Stimulated activated naive B cell treated with anti-CD40 and anti-IgM and Interleukin-4, amounts not matched to agents 10 μg/mL and 1 μg/mL and 100 μg/mL, for 72 hours (primary cell): ENCODE results near the gene TBC1D16.
A peak's percentile ranks its signal among the peaks of the same experiment; 100 is the strongest.

Experiments
- ATAC-seq, 2 donors: fragments of 150-1000 bp; cut with Tn5 transposase; replicated peaks; 2 replicates each; pipeline ENCODE4 v1.10.0; 2021; ENCODE audit warnings: moderate library complexity in 1 of 2
- DNase-seq: peaks from one replicate; pipeline ENCODE4 v3.0.0; 2021
- H3K27ac Mint-ChIP-seq: one replicate; pipeline ENCODE4 v1.8.0; 2022; ENCODE audit warnings: mild to moderate bottlenecking, mixed read lengths
- H3K27me3 Mint-ChIP-seq, 2 donors: one replicate each; pipeline ENCODE4 v1.8.0; 2022; ENCODE audit warnings: mixed read lengths in 2 of 2
- H3K36me3 Mint-ChIP-seq, 2 donors: one replicate each; pipeline ENCODE4 v1.8.0; 2022; ENCODE audit warnings: mixed read lengths in 2 of 2, mild to moderate bottlenecking in 1 of 2
- H3K4me1 Mint-ChIP-seq, 2 donors: one replicate each; pipeline ENCODE4 v1.8.0; 2022; ENCODE audit warnings: mixed read lengths in 2 of 2, mild to moderate bottlenecking in 1 of 2
- H3K4me3 Mint-ChIP-seq, 2 donors: one replicate each; pipeline ENCODE4 v1.8.0; 2022; ENCODE audit warnings: mild to moderate bottlenecking in 2 of 2, mixed read lengths in 2 of 2, moderate library complexity in 1 of 2
- H3K9me3 Mint-ChIP-seq, 2 donors: one replicate each; pipeline ENCODE4 v1.8.0; 2022; ENCODE audit warnings: mixed read lengths in 2 of 2, mild to moderate bottlenecking in 1 of 2

TBC1D16 gene

GRCh38 chr17:79949656-79950209 lies 85.9 kb downstream of the TBC1D16 start:
- H3K27ac Mint-ChIP-seq: no peak overlapping the region
- DNase-seq (no peak), ATAC-seq (no peak)
- H3K4me3 Mint-ChIP-seq: no peak overlapping the region
- no peaks in the 10 kb centered on the region for H3K27me3 Mint-ChIP-seq
- H3K9me3 Mint-ChIP-seq: no peaks in the 10 kb centered on the region
- peaks cover 2 to 41% of the 10 kb centered on the region in 2 donors for H3K4me1 Mint-ChIP-seq
- no peaks in the 10 kb centered on the region for H3K36me3 Mint-ChIP-seq

- Mint-ChIP-seq H3K4me3 (no peak overlapping the region), H3K4me1 (peaks cover 2 to 47% of the 10 kb centered on the region in 2 donors), H3K27ac (no peak overlapping the region), H3K36me3 (peaks cover 1 to 5% of the 10 kb centered on the region in 2 donors), H3K9me3 (no peaks in the 10 kb centered on the region), H3K27me3 (no peaks in the 10 kb centered on the region)
- ATAC-seq (no peak), DNase-seq (no peak)
Measured at GRCh38 chr17:79948945-79949655, 86.6 kb downstream of the TBC1D16 start.

GRCh38 chr17:79948406-79948944 lies 87.2 kb downstream of the TBC1D16 start:
- H3K4me3 Mint-ChIP-seq: no peak overlapping the region
- H3K36me3 Mint-ChIP-seq: peaks cover 3 to 7% of the 10 kb centered on the region in 2 donors
- H3K9me3 Mint-ChIP-seq: no peaks in the 10 kb centered on the region
- ATAC-seq (no peak), DNase-seq (no peak)
- H3K4me1 Mint-ChIP-seq: peaks cover 2 to 49% of the 10 kb centered on the region in 2 donors
- no peaks in the 10 kb centered on the region for H3K27me3 Mint-ChIP-seq
- H3K27ac Mint-ChIP-seq: no peak overlapping the region

- Mint-ChIP-seq H3K27me3 (peaks cover 0 to 5% of the 10 kb centered on the region in 2 donors), H3K4me3 (no peak overlapping the region), H3K27ac (no peak overlapping the region), H3K9me3 (no peaks in the 10 kb centered on the region), H3K4me1 (peaks cover 7 to 55% of the 10 kb centered on the region in 2 donors), H3K36me3 (peaks cover 7% of the 10 kb centered on the region in 2 donors)
- DNase-seq: no peak
- ATAC-seq: no peak
Measured at GRCh38 chr17:79947351-79948031, 88.2 kb downstream of the TBC1D16 start.

- peaks cover 0 to 5% of the 10 kb centered on the region in 2 donors for H3K27me3 Mint-ChIP-seq
- H3K4me3 Mint-ChIP-seq: no peak overlapping the region
- no peak overlapping the region for H3K27ac Mint-ChIP-seq
- peaks cover 5 to 53% of the 10 kb centered on the region in 2 donors for H3K4me1 Mint-ChIP-seq
- H3K36me3 Mint-ChIP-seq: peaks cover 7% of the 10 kb centered on the region in 2 donors
- no peaks in the 10 kb centered on the region for H3K9me3 Mint-ChIP-seq
- DNase-seq: no peak
- ATAC-seq: no peak
Measured at GRCh38 chr17:79946352-79947231, 89.1 kb downstream of the TBC1D16 start.

GRCh38 chr17:79945591-79946255 lies 89.9 kb downstream of the TBC1D16 start:
- peaks cover 7% of the 10 kb centered on the region in 2 donors for H3K36me3 Mint-ChIP-seq
- H3K9me3 Mint-ChIP-seq: no peaks in the 10 kb centered on the region
- no peak overlapping the region for H3K4me3 Mint-ChIP-seq
- ATAC-seq: no peak
- no peak for DNase-seq
- no peak overlapping the region for H3K27ac Mint-ChIP-seq
- peaks cover 0 to 5% of the 10 kb centered on the region in 2 donors for H3K27me3 Mint-ChIP-seq
- peaks cover 5 to 48% of the 10 kb centered on the region in 2 donors for H3K4me1 Mint-ChIP-seq

GRCh38 chr17:79944821-79945391 lies 90.8 kb downstream of the TBC1D16 start:
- no peak for ATAC-seq
- Mint-ChIP-seq H3K27ac (no peak overlapping the region), H3K9me3 (no peaks in the 10 kb centered on the region), H3K36me3 (peaks cover 7% of the 10 kb centered on the region in 2 donors), H3K4me1 (peaks cover 5 to 53% of the 10 kb centered on the region in 2 donors), H3K27me3 (peaks cover 0 to 11% of the 10 kb centered on the region in 2 donors), H3K4me3 (no peak overlapping the region)
- no peak for DNase-seq

- ATAC-seq (no peak), DNase-seq (no peak)
- Mint-ChIP-seq H3K27ac (no peak overlapping the region), H3K9me3 (no peaks in the 10 kb centered on the region), H3K4me1 (peaks cover 5 to 58% of the 10 kb centered on the region in 2 donors), H3K27me3 (peaks cover 0 to 17% of the 10 kb centered on the region in 2 donors), H3K36me3 (peaks cover 7% of the 10 kb centered on the region in 2 donors), H3K4me3 (no peak overlapping the region)
Measured at GRCh38 chr17:79944251-79944812, 91.3 kb downstream of the TBC1D16 start.

GRCh38 chr17:79943347-79944241 lies 92.1 kb downstream of the TBC1D16 start:
- ATAC-seq (no peak), DNase-seq (no peak)
- Mint-ChIP-seq H3K4me1 (peaks cover 5 to 66% of the 10 kb centered on the region in 2 donors), H3K36me3 (peaks cover 7% of the 10 kb centered on the region in 2 donors), H3K27me3 (peaks cover 0 to 22% of the 10 kb centered on the region in 2 donors), H3K4me3 (peak overlapping the region in 1 of 2 donors; percentile 7), H3K27ac (no peak overlapping the region), H3K9me3 (no peaks in the 10 kb centered on the region)

GRCh38 chr17:79942591-79943346 lies 92.9 kb downstream of the TBC1D16 start:
- H3K4me1 Mint-ChIP-seq: peaks cover 7 to 74% of the 10 kb centered on the region in 2 donors
- no peaks in the 10 kb centered on the region for H3K9me3 Mint-ChIP-seq
- ATAC-seq (peak; percentile 90 to 91), DNase-seq (no peak)
- peak overlapping the region; percentile 7 to 50 for H3K4me3 Mint-ChIP-seq
- peak overlapping the region; percentile 25 for H3K27ac Mint-ChIP-seq
- H3K27me3 Mint-ChIP-seq: peaks cover 0 to 23% of the 10 kb centered on the region in 2 donors
- peaks cover 7% of the 10 kb centered on the region in 2 donors for H3K36me3 Mint-ChIP-seq

- Mint-ChIP-seq H3K9me3 (no peaks in the 10 kb centered on the region), H3K4me1 (peaks cover 15 to 77% of the 10 kb centered on the region in 2 donors), H3K4me3 (no peak overlapping the region), H3K27me3 (peaks cover 0 to 27% of the 10 kb centered on the region in 2 donors), H3K27ac (no peak overlapping the region), H3K36me3 (peaks cover 7% of the 10 kb centered on the region in 2 donors)
- ATAC-seq (no peak), DNase-seq (no peak)
Measured at GRCh38 chr17:79942011-79942405, 93.7 kb downstream of the TBC1D16 start.
